Esophagus (tissue), 2 donors: ENCODE results near the gene NKX1-1. TPM values are rescaled to one million over a fixed set of nuclear protein-coding genes. Genes with fewer than 3 reads are reported as not detected.

Source experiments
- H3K27ac ChIP-seq, 2 donors: one replicate each; pipeline ENCODE4 v1.5.1; 2013; ENCODE audit warnings: low read depth in 2 of 2, mild to moderate bottlenecking in 2 of 2, inconsistent platforms in 1 of 2, low read length in 1 of 2, moderate library complexity in 1 of 2
- H3K27me3 ChIP-seq, 2 donors: one replicate each; pipeline ENCODE4 v1.6.1; 2013; ENCODE audit warnings: low read length in 2 of 2, control low read depth in 1 of 2, mild to moderate bottlenecking in 1 of 2; ENCODE audit not compliant: insufficient read depth in 2 of 2, control insufficient read depth in 1 of 2
- H3K36me3 ChIP-seq, 2 donors: one replicate each; pipeline ENCODE4 v1.6.1; 2013; ENCODE audit warnings: low read length in 1 of 2; ENCODE audit not compliant: control insufficient read depth in 2 of 2, insufficient read depth in 2 of 2
- H3K4me1 ChIP-seq, 2 donors: one replicate each; pipeline ENCODE4 v1.6.1; 2013; ENCODE audit warnings: low read length in 1 of 2; ENCODE audit not compliant: control insufficient read depth in 2 of 2, insufficient read depth in 2 of 2
- H3K4me3 ChIP-seq, 2 donors: one replicate each; pipeline ENCODE4 v1.5.1; 2013; ENCODE audit warnings: low read length in 2 of 2, mild to moderate bottlenecking in 2 of 2, low read depth in 1 of 2, moderate library complexity in 1 of 2
- H3K9me3 ChIP-seq, 2 donors: one replicate each; pipeline ENCODE4 v1.6.1; 2013; ENCODE audit warnings: mild to moderate bottlenecking in 2 of 2, low read depth in 1 of 2, low read length in 1 of 2, moderate library complexity in 1 of 2; ENCODE audit not compliant: control insufficient read depth in 2 of 2, insufficient read depth in 1 of 2
- WGBS, 2 donors: extraction: QIAGEN DNeasy Blood & Tissue Kit; methylation state at CpG; one replicate each; pipeline ENCODE4 v1.1.7; 2013; 5-methylcytosine and 5-hydroxymethylcytosine counted together
- polyA plus RNA-seq, 2 donors: library from polyadenylated mRNA; stranded (reverse); fragments of 200-250 nt; gene quantifications; one replicate each; pipeline ENCODE4 v1.2.3, GENCODE V29; 2013
- donor health status: healthy with polysubstance abuse.
- donor health status: Bipolar disorder and iron deficiency.

Gene NKX1-1
- polyA plus RNA-seq, 2 donors: not detected

GRCh38 chr4:1354136-1354982 is 51.9 kb downstream of the NKX1-1 start:
- no peaks in the 10 kb centered on the region for H3K4me1 ChIP-seq
- no peaks in the 10 kb centered on the region for H3K9me3 ChIP-seq
- 89 to 91% methylated on average over 36 of the region's 36 CpGs for WGBS, 2 donors
- H3K4me3 ChIP-seq: no peak overlapping the region
- no peak overlapping the region for H3K27ac ChIP-seq
- peaks cover 7 to 57% of the 10 kb centered on the region in 2 donors for H3K36me3 ChIP-seq
- no peaks in the 10 kb centered on the region for H3K27me3 ChIP-seq

DNA sequence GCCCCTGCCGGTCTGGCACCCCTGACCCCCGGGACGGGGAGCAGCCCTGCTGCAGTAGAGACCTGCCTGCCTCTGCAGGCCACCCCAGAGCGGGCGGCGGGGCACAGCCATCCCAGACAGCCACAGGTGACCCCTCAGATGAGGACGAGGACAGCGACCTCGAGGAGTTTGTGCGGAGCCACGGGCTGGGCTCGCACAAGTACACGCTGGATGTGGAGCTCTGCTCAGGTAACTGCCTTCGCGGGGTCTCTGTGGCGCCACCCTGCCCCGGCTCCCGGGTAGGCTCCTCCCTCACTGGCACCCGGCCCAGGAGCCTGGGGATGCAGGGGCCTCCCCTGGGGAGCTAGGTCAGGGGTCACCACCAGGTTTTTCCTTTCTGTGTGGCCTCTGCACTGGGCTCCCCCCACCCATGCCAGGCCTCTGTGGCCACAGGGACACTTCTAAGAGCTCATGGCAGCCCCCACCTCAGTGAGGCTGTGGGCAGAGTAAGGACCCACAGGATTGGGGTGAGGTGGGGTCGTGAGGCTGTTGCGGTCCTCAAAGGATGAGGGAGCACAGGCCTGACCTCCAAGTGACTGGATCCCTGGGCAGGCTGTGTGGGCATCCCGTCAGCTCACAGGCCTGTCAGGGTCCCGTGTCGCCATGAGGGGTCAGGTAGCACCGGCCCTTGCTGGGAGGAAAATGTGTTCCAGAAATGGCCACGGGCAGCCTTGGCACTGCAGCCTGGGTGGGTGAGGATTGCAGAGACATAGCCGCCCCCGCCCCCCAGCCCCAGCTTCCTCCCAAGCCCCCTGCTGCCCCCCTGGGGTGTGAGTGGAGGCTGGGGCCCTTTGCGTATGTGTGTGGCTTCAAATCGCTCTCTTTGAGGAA is 52.8 kb downstream of the NKX1-1 start:
- H3K36me3 ChIP-seq: peaks cover 7 to 58% of the 10 kb centered on the region in 2 donors
- H3K27ac ChIP-seq: no peak overlapping the region
- H3K27me3 ChIP-seq: no peaks in the 10 kb centered on the region
- no peaks in the 10 kb centered on the region for H3K4me1 ChIP-seq
- no peaks in the 10 kb centered on the region for H3K9me3 ChIP-seq
- no peak overlapping the region for H3K4me3 ChIP-seq
- 89 to 92% methylated on average over 30 of the region's 30 CpGs for WGBS, 2 donors

Other genes starting within 250 kb of the NKX1-1 start
- gene SPON2, start 233.9 kb downstream of the NKX1-1 start, polyA plus RNA-seq: 10 to 100 TPM; 17.0 to 26.9 TPM
- 10 to 100 TPM; 71.7 to 87.2 TPM for gene CTBP1, start 157.3 kb downstream of the NKX1-1 start, polyA plus RNA-seq
- 10 to 100 TPM; 43.3 to 54.3 TPM for gene MAEA, start 116.6 kb downstream of the NKX1-1 start, polyA plus RNA-seq
- gene UVSSA, start 59.2 kb downstream of the NKX1-1 start, polyA plus RNA-seq: 10 to 100 TPM in 1 of 2 donors, 1 to 10 TPM in 1; 4.8 to 13.0 TPM